ENCODE results near the gene PDZD4. TPM values are rescaled to one million over a fixed set of nuclear protein-coding genes. Genes with fewer than 3 reads are reported as not detected.

Gene PDZD4
- total RNA-seq (4.9 TPM), polyA plus RNA-seq (not detected)

GRCh38 chrX:153829799-153830639 is at the start of gene PDZD4:
Gene PDZD4 (minus strand): TSS chrX:153830544. CDS start chrX:153830298, 246 bp downstream.
- peaks cover 7% of the 10 kb centered on the region for H3K4me1 ChIP-seq (ENCODE audit: control insufficient read depth, insufficient read depth, low read length, poor library complexity, severe bottlenecking)
- Mint-ChIP-seq H3K27me3 (peaks cover 50% of the 10 kb centered on the region), H3K4me1 (peaks cover 0 to 6% (median 5%) of the 10 kb centered on the region in 4 donors), H3K36me3 (no peaks in the 10 kb centered on the region), H3K9me3 (peaks cover 0 to 4% (median 0%) of the 10 kb centered on the region in 7 donors), H3K27ac (no peak within 1 kb of the TSS), H3K4me3 (peak within 1 kb of the TSS in 3 of 4 donors; percentile 32 to 65 (median 41))
- no peaks in the 10 kb centered on the region for H3K36me3 ChIP-seq (ENCODE audit: control insufficient read depth, insufficient read depth, low read length)
- H3K27ac ChIP-seq (ENCODE audit: insufficient read depth, low read length, poor library complexity, severe bottlenecking): no peak within 1 kb of the TSS
- peak in 1 of 3 donors; percentile 4 for DNase-seq
- H3K27me3 ChIP-seq (ENCODE audit: control insufficient read depth, insufficient read depth, low read length): peaks cover 5% of the 10 kb centered on the region
- H3K4me3 ChIP-seq (ENCODE audit: low read depth, low read length): no peak within 1 kb of the TSS
- H3K9me3 ChIP-seq (ENCODE audit: control insufficient read depth in 2 of 2, low read length in 2 of 2): no peaks in the 10 kb centered on the region
- ATAC-seq (ENCODE audit: low read depth in 2 of 2): peak in 1 of 2 donors; percentile 25

- H3K4me3 Mint-ChIP-seq: no peak overlapping the region
- Histone ChIP-seq H3K36me3 (ENCODE audit: control insufficient read depth, insufficient read depth, low read length) (no peaks in the 10 kb centered on the region), H3K27ac (ENCODE audit: insufficient read depth, low read length, poor library complexity, severe bottlenecking) (no peak overlapping the region), H3K27me3 (ENCODE audit: control insufficient read depth, insufficient read depth, low read length) (no peaks in the 10 kb centered on the region), H3K9me3 (ENCODE audit: control insufficient read depth in 2 of 2, low read length in 2 of 2) (no peaks in the 10 kb centered on the region), H3K4me1 (ENCODE audit: control insufficient read depth, insufficient read depth, low read length, poor library complexity, severe bottlenecking) (peaks cover 11% of the 10 kb centered on the region), H3K4me3 (ENCODE audit: low read depth, low read length) (no peak overlapping the region)
- peaks cover 28% of the 10 kb centered on the region for H3K27me3 Mint-ChIP-seq
- DNase-seq (no peak), ATAC-seq (ENCODE audit: low read depth in 2 of 2) (no peak)
- no peak overlapping the region for H3K27ac Mint-ChIP-seq
- no peaks in the 10 kb centered on the region for H3K36me3 Mint-ChIP-seq
- peaks cover 0 to 26% (median under 1%) of the 10 kb centered on the region in 4 donors for H3K4me1 Mint-ChIP-seq
- peaks cover 0 to 2% (median 0%) of the 10 kb centered on the region in 7 donors for H3K9me3 Mint-ChIP-seq
Measured at GRCh38 chrX:153879741-153880439, 49.5 kb upstream of the PDZD4 start.

- peaks cover 23% of the 10 kb centered on the region for H3K27me3 Mint-ChIP-seq
- no peaks in the 10 kb centered on the region for H3K36me3 Mint-ChIP-seq
- H3K27me3 ChIP-seq (ENCODE audit: control insufficient read depth, insufficient read depth, low read length): no peaks in the 10 kb centered on the region
- no peak overlapping the region for H3K27ac ChIP-seq (ENCODE audit: insufficient read depth, low read length, poor library complexity, severe bottlenecking)
- peak overlapping the region in 1 of 4 donors; percentile 21 for H3K4me3 Mint-ChIP-seq
- no peaks in the 10 kb centered on the region for H3K9me3 ChIP-seq (ENCODE audit: control insufficient read depth in 2 of 2, low read length in 2 of 2)
- H3K4me1 ChIP-seq (ENCODE audit: control insufficient read depth, insufficient read depth, low read length, poor library complexity, severe bottlenecking): peaks cover 10% of the 10 kb centered on the region
- DNase-seq (no peak), ATAC-seq (ENCODE audit: low read depth in 2 of 2) (no peak)
- H3K9me3 Mint-ChIP-seq: peaks cover 0 to 6% (median 0%) of the 10 kb centered on the region in 7 donors
- peaks cover 0 to 27% (median 1%) of the 10 kb centered on the region in 4 donors for H3K4me1 Mint-ChIP-seq
- H3K36me3 ChIP-seq (ENCODE audit: control insufficient read depth, insufficient read depth, low read length): no peaks in the 10 kb centered on the region
- no peak overlapping the region for H3K4me3 ChIP-seq (ENCODE audit: low read depth, low read length)
- H3K27ac Mint-ChIP-seq: no peak overlapping the region
Measured at GRCh38 chrX:153878969-153879653, 48.8 kb upstream of the PDZD4 start.

GRCh38 chrX:153878345-153878744 is 48.0 kb upstream of the PDZD4 start:
- Mint-ChIP-seq H3K27me3 (peaks cover 23% of the 10 kb centered on the region), H3K36me3 (no peaks in the 10 kb centered on the region), H3K9me3 (peaks cover 0 to 6% (median 0%) of the 10 kb centered on the region in 7 donors), H3K4me1 (peaks cover 0 to 27% (median 1%) of the 10 kb centered on the region in 4 donors), H3K27ac (no peak overlapping the region), H3K4me3 (peak overlapping the region in 1 of 4 donors; percentile 13)
- H3K36me3 ChIP-seq (ENCODE audit: control insufficient read depth, insufficient read depth, low read length): no peaks in the 10 kb centered on the region
- peaks cover 10% of the 10 kb centered on the region for H3K4me1 ChIP-seq (ENCODE audit: control insufficient read depth, insufficient read depth, low read length, poor library complexity, severe bottlenecking)
- no peaks in the 10 kb centered on the region for H3K9me3 ChIP-seq (ENCODE audit: control insufficient read depth in 2 of 2, low read length in 2 of 2)
- H3K4me3 ChIP-seq (ENCODE audit: low read depth, low read length): no peak overlapping the region
- H3K27me3 ChIP-seq (ENCODE audit: control insufficient read depth, insufficient read depth, low read length): no peaks in the 10 kb centered on the region
- no peak overlapping the region for H3K27ac ChIP-seq (ENCODE audit: insufficient read depth, low read length, poor library complexity, severe bottlenecking)
- DNase-seq (no peak), ATAC-seq (ENCODE audit: low read depth in 2 of 2) (no peak)

- Mint-ChIP-seq H3K27ac (no peak overlapping the region), H3K9me3 (peaks cover 0 to 8% (median 0%) of the 10 kb centered on the region in 7 donors), H3K4me1 (peaks cover 0 to 27% (median 1%) of the 10 kb centered on the region in 4 donors), H3K36me3 (no peaks in the 10 kb centered on the region), H3K4me3 (no peak overlapping the region), H3K27me3 (peaks cover 23% of the 10 kb centered on the region)
- ATAC-seq (ENCODE audit: low read depth in 2 of 2) (no peak), DNase-seq (no peak)
- Histone ChIP-seq H3K4me1 (ENCODE audit: control insufficient read depth, insufficient read depth, low read length, poor library complexity, severe bottlenecking) (peaks cover 10% of the 10 kb centered on the region), H3K27ac (ENCODE audit: insufficient read depth, low read length, poor library complexity, severe bottlenecking) (no peak overlapping the region), H3K36me3 (ENCODE audit: control insufficient read depth, insufficient read depth, low read length) (no peaks in the 10 kb centered on the region), H3K9me3 (ENCODE audit: control insufficient read depth in 2 of 2, low read length in 2 of 2) (no peaks in the 10 kb centered on the region), H3K4me3 (ENCODE audit: low read depth, low read length) (no peak overlapping the region), H3K27me3 (ENCODE audit: control insufficient read depth, insufficient read depth, low read length) (no peaks in the 10 kb centered on the region)
Measured at GRCh38 chrX:153877571-153878261, 47.4 kb upstream of the PDZD4 start.

- Histone ChIP-seq H3K4me1 (ENCODE audit: control insufficient read depth, insufficient read depth, low read length, poor library complexity, severe bottlenecking) (peaks cover 10% of the 10 kb centered on the region), H3K4me3 (ENCODE audit: low read depth, low read length) (no peak overlapping the region), H3K27ac (ENCODE audit: insufficient read depth, low read length, poor library complexity, severe bottlenecking) (no peak overlapping the region), H3K9me3 (ENCODE audit: control insufficient read depth in 2 of 2, low read length in 2 of 2) (no peaks in the 10 kb centered on the region), H3K27me3 (ENCODE audit: control insufficient read depth, insufficient read depth, low read length) (no peaks in the 10 kb centered on the region), H3K36me3 (ENCODE audit: control insufficient read depth, insufficient read depth, low read length) (no peaks in the 10 kb centered on the region)
- peaks cover 22% of the 10 kb centered on the region for H3K27me3 Mint-ChIP-seq
- peaks cover 0 to 27% (median 1%) of the 10 kb centered on the region in 4 donors for H3K4me1 Mint-ChIP-seq
- H3K9me3 Mint-ChIP-seq: peaks cover 0 to 8% (median 0%) of the 10 kb centered on the region in 7 donors
- no peak for ATAC-seq (ENCODE audit: low read depth in 2 of 2)
- H3K36me3 Mint-ChIP-seq: no peaks in the 10 kb centered on the region
- H3K27ac Mint-ChIP-seq: no peak overlapping the region
- no peak overlapping the region for H3K4me3 Mint-ChIP-seq
- DNase-seq: no peak
Measured at GRCh38 chrX:153876112-153876491, 45.8 kb upstream of the PDZD4 start.
